Peyer's patch (tissue), 4 donors: Measurements from ENCODE around the gene C10orf71.

Source experiments
- CTCF ChIP-seq, 6 experiments: fragments of 450-650 bp in 4 of 6; fragments of 200-600 bp in 2 of 6; sonication (generic) in 1 of 6; IDR thresholded peaks; one replicate each; pipeline ENCODE4 v1.5.1; 2017 to 2019; ENCODE audit warnings: antibody characterized with exemption in 6 of 6, mild to moderate bottlenecking in 3 of 6, moderate library complexity in 1 of 6
- POLR2A ChIP-seq, 2 donors: fragments of 450-650 bp; IDR thresholded peaks; one replicate each; pipeline ENCODE4 v1.5.1; 2017; ENCODE audit warnings: antibody characterized with exemption in 2 of 2, mild to moderate bottlenecking in 2 of 2, moderate library complexity in 2 of 2

- no peak for TF ChIP-seq CTCF (IDR thresholded peaks at IDR 0.05)
- TF ChIP-seq POLR2A (IDR thresholded peaks at IDR 0.05), result no peak
These were observed 2.6 kb upstream of the C10orf71 start for GRCh38 chr10:49296382-49296781.
